Stimulated activated CD8-positive, alpha-beta memory T cell treated with anti-CD3 and anti-CD28 coated beads, Interleukin-12 subunit alpha, Interleukin-12 subunit beta, amount 100 ng/mL, for 24 hours (primary cell): Measurements from ENCODE around the gene PDIA5.

Experiments used
- DNase-seq: peaks from one replicate; pipeline ENCODE4 v3.0.0-alpha.2; 2020; ENCODE audit errors: extremely low read depth

The PDIA5 gene

DNA sequence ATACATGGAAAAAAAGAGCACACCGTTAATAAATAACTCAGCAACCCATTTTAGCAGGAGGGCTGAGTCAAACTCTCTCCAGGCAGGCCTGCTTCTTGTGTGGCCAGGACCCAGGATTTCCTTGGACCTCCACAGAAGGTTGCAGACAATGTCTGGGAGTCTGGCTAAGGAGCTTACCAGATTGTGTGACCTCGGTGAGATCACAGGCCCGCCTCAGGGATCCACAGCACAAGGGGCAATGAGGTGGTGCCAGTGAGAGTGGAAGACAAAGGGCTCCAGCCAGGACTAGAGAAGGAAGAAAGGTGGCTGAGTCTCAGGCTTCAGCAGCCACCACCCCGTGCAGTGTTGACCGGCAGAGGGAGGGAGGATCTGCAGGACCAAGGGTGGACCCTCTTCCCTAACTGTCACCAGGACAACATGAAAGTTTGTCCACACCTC is 102.7 kb downstream of the PDIA5 start:
- DNase-seq: no peak

DNA sequence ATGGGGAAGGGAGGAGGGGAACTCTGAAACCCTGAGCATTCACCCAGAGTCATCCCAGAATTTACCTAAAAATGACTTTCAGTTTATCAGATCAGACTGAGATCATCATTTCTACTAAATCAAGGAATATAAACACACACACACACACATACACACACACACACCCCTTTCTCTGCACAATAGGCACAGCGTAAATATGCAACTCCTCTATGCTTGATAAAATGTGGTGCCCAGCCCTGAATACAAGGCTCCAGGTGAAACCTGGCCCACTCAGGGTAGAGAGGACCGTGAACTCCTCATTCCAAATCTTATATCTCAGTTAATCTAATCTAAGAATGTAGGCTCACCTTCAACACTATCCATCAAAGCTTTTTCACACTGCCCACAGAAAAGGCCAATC is 103.1 kb downstream of the PDIA5 start:
- DNase-seq: no peak

GRCh38 chr3:123180791-123181190 is 114.0 kb downstream of the PDIA5 start:
- DNase-seq: no peak

DNA sequence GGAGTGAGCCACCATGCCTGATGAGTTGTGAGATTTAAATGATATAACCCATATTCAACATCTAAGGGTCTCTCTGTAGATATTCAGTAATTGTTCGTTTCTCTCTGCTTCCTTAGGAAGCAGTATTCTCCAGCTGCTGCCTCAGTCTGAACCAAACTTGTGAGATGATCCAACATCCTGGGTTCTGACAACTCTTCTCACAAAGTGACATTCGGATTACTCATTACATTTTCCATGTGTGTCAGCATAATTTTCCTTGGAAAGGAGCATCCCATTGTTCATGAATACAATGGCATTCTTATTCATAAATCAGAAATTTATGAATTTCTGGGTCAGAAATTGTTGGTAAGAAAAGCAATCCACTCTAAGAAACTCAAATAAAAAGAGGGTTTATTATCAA is 119.9 kb downstream of the PDIA5 start:
- DNase-seq: no peak

GRCh38 chr3:123188058-123188457 is 121.2 kb downstream of the PDIA5 start:
- no peak for DNase-seq

DNA sequence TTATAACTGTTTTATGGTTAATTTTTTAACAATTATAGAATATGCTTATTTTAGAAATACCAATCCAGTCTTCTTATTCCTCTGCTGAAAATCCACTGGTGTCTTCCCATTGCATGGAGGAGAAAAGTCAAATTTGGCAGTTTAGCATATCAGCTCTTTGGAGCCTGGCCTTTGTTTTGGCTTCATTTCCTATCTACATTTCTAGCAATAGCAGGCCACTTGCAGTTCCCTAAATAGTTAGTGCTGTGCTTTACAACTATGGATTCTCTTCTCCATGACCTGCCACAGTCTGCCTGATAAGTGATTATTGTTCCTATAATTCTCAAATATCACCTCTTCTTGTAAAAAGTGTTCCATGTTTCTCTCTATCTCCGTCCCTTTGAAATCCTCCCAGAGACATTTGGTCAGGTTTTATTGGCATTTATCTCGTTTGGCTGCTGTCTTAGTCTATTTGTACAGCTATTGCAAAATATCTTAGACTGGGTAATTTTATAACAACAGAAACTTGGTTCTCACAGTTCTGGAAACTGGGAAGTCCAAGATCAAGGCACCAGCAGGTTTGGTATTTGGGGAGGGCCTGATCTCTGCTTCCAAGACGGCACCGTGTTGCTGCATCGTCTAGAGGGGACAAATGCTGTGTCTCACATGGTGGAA is 126.8 kb downstream of the PDIA5 start:
- no peak for DNase-seq

DNA sequence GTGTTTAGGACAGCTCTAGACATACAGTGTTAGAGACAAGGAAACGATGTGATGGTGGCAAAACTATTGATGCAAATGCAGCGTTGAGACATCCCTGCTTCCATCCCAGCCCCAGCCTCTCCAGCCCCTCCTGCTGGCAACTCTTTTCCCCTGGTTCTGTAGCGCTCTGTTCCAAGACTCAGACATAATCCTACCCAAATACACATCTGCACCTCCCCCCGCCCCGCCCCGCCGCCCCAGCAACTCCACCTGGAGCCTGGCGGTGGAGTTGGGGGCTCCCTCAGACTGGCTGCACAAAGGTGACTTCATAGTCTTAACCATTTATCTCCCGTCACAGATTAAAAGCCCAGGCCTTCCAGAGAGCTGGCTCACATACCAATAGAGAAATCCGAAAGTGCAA is 127.7 kb downstream of the PDIA5 start:
- DNase-seq: no peak

GRCh38 chr3:123198372-123198771 is 131.5 kb downstream of the PDIA5 start:
- DNase-seq: no peak

- DNase-seq: no peak
These were observed 134.4 kb downstream of the PDIA5 start for GRCh38 chr3:123201223-123201556.

GRCh38 chr3:123201557-123202427 is 135.0 kb downstream of the PDIA5 start, which contains the start of gene SEC22A:
Gene SEC22A (plus strand): TSS chr3:123201943. CDS start chr3:123209218, 7,275 bp downstream.
- DNase-seq: peak; percentile 87

DNA sequence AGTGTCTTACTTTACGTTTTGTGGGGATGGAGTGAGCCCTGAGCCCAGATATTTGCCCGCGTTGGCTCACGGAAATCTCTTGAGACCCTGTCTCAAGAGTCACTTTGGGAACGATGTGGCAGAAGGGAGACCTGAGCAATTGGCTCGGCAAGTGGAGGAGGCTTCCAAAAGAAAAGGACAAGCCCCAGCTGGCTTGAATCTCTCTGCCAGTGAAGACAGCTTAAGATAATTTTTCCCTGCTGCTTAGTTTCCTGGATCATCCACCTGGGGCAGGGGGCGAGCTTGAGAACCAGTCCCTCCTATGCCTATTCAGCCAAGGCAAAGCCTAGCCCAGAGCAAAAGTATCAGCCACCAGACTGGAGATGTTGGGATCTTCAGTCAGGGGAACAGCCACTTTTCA is 135.6 kb downstream of the PDIA5 start:
- no peak for DNase-seq
